T-helper 1 cell treated with Interleukin-12 subunit alpha and Interleukin-12 subunit beta and Interleukin-4 antibody, amounts not matched to agents 30 μg/mL and 1 μg/mL, for 36 hours (primary cell): Measurements from ENCODE around the gene CHMP4A.

Experiments used
- H3K27ac Mint-ChIP-seq: one replicate; pipeline ENCODE4 v1.8.0; 2021; ENCODE audit warnings: mild to moderate bottlenecking, mixed read lengths
- H3K27me3 Mint-ChIP-seq: one replicate; pipeline ENCODE4 v1.8.0; 2021; ENCODE audit warnings: low read depth, mixed read lengths
- H3K36me3 Mint-ChIP-seq: one replicate; pipeline ENCODE4 v1.8.0; 2021; ENCODE audit warnings: low read depth, mixed read lengths
- H3K4me1 Mint-ChIP-seq: one replicate; pipeline ENCODE4 v1.8.0; 2021; ENCODE audit warnings: low read depth, mixed read lengths
- H3K4me3 Mint-ChIP-seq: one replicate; pipeline ENCODE4 v1.8.0; 2021; ENCODE audit warnings: mild to moderate bottlenecking, moderate library complexity, mixed read lengths
- H3K9me3 Mint-ChIP-seq: one replicate; pipeline ENCODE4 v1.8.0; 2021; ENCODE audit warnings: mixed read lengths

CHMP4A gene

DNA sequence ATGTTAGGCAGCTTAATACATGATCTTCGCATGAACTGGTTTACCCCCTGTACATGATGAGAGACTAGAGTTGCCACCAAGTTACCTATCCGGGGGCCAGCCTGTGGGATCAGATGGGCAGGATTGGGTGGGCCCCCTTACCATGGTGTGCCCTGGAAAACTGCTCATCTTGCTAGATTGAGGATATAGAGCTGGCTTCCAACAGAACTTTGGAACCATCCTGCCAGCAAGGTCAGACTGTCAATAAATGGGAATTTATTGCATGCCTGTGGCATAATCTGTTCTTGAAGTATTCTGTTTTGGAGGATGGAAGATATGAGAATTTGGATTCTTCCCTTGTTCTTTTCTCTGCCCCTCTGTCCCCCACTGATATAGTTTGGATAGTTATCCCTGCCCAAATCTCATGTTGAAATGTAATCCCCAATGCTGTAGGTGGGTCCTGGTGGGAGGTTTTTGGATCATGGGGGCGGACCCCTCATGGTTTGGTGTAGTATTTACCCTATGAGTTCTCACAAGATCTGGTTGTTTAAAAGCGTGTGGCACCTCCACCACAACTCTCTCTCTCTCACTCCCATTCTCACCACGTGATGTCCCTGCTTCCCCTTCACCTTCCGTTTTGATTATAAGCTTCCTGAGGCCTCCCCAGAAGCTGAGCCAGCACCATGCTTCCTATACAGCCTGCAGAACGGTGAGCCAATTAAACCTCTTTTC, 14.3 kb downstream of the CHMP4A start:
- Mint-ChIP-seq H3K9me3 (peaks cover 16% of the 10 kb centered on the region), H3K36me3 (peaks cover 44% of the 10 kb centered on the region), H3K27me3 (no peaks in the 10 kb centered on the region), H3K4me1 (peaks cover 37% of the 10 kb centered on the region), H3K4me3 (peak overlapping the region; percentile 29), H3K27ac (peak overlapping the region; percentile 34)

DNA sequence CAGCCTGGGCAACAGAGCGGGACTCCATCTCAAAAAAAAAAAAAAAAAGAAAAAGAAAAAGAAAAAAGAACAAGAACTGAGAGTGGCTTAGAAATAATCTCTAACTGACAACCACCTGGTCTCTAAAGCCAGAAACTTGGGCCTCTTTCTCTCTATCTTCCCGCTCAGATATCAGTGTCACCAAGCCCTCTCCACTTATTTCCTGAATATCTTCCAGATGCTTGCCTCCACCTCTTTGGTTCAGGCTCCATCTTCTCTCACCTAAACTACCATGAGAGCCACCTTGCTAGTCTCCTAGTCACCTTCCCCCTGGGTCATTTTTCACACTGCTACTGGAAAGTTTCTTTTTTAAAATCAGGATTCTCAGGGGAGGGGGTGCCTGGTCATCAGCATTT, 16.2 kb downstream of the CHMP4A start:
- Mint-ChIP-seq H3K4me3 (peak overlapping the region; percentile 98), H3K9me3 (peaks cover 8% of the 10 kb centered on the region), H3K36me3 (peaks cover 43% of the 10 kb centered on the region), H3K27me3 (no peaks in the 10 kb centered on the region), H3K4me1 (peaks cover 45% of the 10 kb centered on the region), H3K27ac (peak overlapping the region; percentile 83)

DNA sequence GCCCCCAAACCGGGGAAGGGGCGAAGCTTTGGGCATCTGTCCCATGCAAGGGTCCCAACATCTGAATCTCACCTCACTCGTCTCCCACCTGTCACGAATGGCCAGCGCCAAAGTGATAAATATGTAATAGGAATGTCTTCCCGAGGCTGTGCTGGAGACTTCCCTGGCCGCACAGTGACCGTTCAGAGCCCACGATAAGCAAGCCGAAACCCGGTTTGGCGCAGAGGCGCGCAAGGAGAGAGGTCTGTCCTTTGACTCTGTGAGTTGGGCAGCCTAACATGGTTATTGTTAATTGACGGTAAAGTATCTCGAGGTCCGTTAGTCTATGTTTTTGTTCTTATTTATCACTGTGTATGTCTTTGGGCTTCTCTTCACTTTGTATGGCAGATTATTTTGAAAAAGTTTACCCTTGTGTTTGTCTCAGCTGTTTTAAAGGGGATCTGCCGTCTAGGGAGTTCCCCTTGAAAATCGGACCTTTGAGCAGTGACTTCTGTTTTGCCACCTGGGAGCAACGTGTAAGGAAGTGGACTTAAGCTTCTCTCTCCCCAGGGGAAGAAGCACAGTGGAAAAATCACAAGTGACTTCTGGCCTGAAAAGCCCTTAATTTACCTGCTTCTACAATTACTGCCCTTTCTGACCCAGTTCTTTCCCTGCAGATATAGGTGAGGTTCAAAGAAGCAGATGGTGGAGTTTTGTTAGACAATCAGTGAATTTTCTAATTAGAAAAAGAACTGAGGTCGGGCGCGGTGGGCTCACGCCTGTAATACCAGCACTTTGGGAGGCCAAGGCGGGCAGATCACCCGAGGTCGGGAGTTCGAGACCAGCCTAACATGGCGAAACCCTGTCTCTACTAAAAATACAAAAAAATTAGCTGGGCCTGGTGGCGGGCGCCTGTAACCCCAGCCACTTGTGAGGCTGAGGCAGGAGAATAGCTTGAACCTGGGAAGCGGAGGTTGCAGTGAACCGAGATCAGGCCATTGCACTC, 16.9 kb downstream of the CHMP4A start:
- Mint-ChIP-seq H3K27me3 (no peaks in the 10 kb centered on the region), H3K4me1 (peaks cover 49% of the 10 kb centered on the region), H3K27ac (peak overlapping the region; percentile 96), H3K4me3 (peak overlapping the region; percentile 98), H3K36me3 (peaks cover 43% of the 10 kb centered on the region), H3K9me3 (peaks cover under 1% of the 10 kb centered on the region)

DNA sequence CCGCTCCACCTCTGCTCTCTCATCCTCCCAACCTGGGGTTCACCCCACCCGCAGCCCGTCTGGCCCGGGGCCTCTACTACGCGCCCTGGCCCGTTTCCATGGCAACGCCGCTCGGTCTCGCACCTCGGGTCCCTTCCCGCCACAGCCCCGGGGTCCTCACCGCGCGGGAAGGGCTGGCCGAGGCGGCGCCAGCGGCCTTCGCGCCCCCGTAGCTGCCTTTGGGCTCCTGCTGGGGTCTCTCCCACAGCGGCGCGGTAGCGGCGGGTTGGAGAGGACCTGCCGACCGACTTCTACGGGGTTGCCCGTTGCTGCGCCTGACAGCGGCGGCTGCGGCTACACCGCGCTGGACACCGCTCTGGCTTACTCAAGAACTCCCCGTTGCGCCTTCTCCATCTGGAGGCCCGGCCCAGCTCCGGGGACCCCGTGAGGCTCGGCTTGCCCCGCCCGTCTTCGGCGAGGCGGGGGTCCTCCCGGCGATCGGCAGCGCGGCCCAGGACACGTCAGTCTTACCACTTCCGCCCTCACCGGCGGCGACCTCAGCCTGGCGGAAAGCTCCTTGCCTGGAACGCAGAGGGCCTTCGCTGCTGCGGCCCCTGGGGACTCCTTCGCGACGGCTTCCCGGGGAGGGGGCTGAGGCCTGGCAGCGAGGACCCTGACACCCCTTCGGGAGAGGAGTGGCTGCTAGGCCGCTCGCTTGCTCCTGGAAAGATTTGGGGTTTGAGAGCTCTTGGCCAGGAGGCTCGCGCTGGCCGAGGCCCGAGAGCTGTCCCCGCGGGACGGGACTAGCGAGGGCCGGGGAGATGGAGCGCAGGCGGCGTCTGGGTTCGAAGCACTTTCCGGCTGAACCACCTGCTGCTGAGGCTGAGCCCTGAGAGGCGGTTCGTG, 17.9 kb downstream of the CHMP4A start, which contains the start of gene TM9SF1:
TSS of gene TM9SF1 (minus strand) at position 256 of the 885 bp plus-strand sequence. CDS start 422 bp downstream, outside the sequence.
- Mint-ChIP-seq H3K27me3 (no peaks in the 10 kb centered on the region), H3K4me3 (peak within 1 kb of the TSS; percentile 98), H3K9me3 (no peaks in the 10 kb centered on the region), H3K36me3 (peaks cover 41% of the 10 kb centered on the region), H3K4me1 (peaks cover 50% of the 10 kb centered on the region), H3K27ac (peak within 1 kb of the TSS; percentile 96)

DNA sequence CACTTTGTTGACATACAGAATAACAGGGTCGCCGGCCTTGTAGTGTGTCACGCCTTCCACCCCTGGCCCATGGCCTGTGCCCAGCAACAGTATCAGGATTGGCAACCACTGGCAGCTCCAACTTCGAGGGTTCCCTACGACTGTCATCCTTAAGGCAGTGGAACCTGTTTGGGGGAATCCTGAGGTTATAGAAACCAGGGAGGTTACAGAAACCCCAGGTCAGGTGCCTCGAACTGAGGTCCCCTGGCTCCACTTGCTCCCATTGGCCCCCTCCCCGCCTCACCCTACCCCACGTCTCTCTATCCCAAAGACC, 18.5 kb downstream of the CHMP4A start:
- Mint-ChIP-seq H3K27me3 (no peaks in the 10 kb centered on the region), H3K36me3 (peaks cover 43% of the 10 kb centered on the region), H3K9me3 (no peaks in the 10 kb centered on the region), H3K4me1 (peaks cover 56% of the 10 kb centered on the region), H3K4me3 (peak overlapping the region; percentile 98), H3K27ac (peak overlapping the region; percentile 90)

DNA sequence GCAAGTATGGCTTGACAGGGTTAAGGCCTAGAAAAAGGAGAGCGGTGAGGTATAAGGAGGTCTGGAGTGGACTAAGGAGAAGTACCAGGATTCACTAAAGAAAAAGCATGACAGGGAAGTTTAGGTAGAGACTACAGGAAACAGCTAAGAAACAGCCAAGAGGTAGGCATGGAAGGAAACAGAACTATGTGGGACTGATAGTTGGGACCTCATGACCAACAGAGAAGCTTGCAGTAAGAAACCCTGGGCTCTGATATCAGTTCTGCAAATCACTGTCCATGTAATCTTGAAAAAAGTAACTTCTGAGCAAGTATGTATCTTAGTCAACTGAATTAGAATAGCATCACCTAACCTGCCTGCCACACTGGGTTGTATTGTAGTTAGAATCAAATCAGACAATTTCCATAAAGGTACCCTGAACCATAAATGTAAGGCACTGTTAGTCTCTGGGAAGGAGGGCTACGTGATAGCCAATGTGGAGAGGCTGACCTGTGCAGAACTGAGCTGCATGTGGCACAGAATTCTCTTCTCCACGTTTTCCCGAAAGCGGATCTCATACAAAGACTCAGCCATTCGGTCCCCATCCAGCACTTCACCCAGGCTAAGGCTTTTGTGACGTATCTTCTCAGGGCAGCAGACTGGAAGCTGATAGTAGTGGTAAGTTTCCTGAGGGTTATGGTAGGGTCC, 19.0 kb downstream of the CHMP4A start:
- Mint-ChIP-seq H3K9me3 (no peaks in the 10 kb centered on the region), H3K4me3 (peak overlapping the region; percentile 98), H3K36me3 (peaks cover 39% of the 10 kb centered on the region), H3K4me1 (peaks cover 59% of the 10 kb centered on the region), H3K27ac (peak overlapping the region; percentile 90), H3K27me3 (no peaks in the 10 kb centered on the region)

DNA sequence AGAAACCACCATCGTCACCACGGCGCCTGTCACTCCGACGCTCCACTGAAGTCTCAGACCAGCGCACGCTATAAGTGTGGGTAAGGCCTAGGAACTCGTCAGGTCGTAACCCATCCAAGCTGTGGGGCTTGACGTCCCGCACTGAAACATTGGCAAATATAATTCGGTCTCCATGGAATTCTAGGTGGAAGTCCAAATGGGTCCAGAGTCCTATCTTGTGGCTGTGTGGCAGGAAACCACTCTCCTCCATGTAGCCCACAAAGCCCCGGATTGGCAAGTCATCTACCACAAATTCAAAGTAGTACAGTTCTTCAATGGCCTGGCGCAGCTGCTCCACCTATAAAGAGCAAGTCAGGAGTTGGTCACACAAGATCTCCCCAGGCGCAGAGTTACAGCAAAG, 20.4 kb downstream of the CHMP4A start:
- peaks cover 37% of the 10 kb centered on the region for H3K36me3 Mint-ChIP-seq
- no peak overlapping the region for H3K27ac Mint-ChIP-seq
- H3K9me3 Mint-ChIP-seq = no peaks in the 10 kb centered on the region
- H3K4me3 Mint-ChIP-seq = no peak overlapping the region
- peaks cover 58% of the 10 kb centered on the region for H3K4me1 Mint-ChIP-seq
- H3K27me3 Mint-ChIP-seq = no peaks in the 10 kb centered on the region

DNA sequence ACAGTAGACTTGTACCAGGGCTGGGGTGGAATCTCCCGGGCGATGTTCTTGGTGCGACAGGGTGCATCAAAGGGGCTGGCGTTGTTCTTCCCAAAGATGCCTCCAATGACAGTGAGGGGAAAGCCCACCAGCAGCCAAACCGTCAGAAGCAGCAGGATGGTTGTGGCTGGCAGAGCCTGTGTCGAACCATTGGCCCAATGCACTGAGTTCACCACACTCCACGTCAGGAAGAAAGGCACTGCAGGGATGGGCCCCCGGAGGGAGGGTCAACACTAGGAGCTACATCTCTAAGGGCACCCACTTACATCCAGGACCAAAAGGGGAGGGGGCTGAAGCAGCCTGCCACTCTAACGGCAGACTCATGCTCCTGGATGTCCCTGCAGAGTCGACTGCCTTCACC, 22.9 kb downstream of the CHMP4A start:
- Mint-ChIP-seq H3K36me3 (peaks cover 38% of the 10 kb centered on the region), H3K4me3 (no peak overlapping the region), H3K27ac (no peak overlapping the region), H3K27me3 (no peaks in the 10 kb centered on the region), H3K9me3 (no peaks in the 10 kb centered on the region), H3K4me1 (peaks cover 55% of the 10 kb centered on the region)

DNA sequence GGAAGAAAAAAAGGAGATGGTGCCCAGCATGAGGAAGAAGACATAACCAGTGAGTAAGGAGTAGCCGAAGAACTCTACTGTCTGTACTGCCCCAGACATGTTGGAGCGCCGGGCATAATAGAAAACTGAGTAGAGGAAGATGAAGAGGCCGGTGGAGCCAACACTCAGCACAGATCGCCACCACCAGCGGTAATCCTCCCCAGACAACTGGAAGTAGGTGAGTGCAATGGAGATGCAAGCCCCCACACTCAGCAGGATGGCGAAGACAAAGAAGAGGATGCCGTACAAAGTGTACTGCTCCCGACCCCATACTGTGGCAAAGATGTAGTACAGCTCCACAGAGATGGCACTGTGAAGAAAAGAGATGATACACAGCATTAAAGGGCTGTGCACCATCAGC, 23.8 kb downstream of the CHMP4A start:
- no peak overlapping the region for H3K4me3 Mint-ChIP-seq
- H3K9me3 Mint-ChIP-seq = no peaks in the 10 kb centered on the region
- no peaks in the 10 kb centered on the region for H3K27me3 Mint-ChIP-seq
- H3K27ac Mint-ChIP-seq = peak overlapping the region; percentile 85
- peaks cover 49% of the 10 kb centered on the region for H3K4me1 Mint-ChIP-seq
- peaks cover 36% of the 10 kb centered on the region for H3K36me3 Mint-ChIP-seq

DNA sequence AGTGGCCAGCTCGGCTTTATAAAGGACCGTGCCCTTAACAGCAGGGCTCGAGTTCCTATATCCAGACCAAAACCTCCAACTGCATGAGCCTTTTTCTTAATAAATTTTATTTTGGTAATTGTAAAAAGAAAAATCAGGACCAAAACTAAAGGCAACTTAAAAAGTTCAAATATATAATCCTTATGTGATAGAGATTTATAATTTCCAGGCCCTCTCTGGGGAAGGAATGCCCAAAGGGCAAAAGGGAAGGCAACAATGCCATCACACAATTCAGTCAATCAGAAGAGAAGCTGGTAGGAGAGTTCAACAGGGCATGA, 24.3 kb downstream of the CHMP4A start:
- H3K4me3 Mint-ChIP-seq = peak overlapping the region; percentile 87
- H3K27ac Mint-ChIP-seq = peak overlapping the region; percentile 85
- H3K27me3 Mint-ChIP-seq = no peaks in the 10 kb centered on the region
- H3K9me3 Mint-ChIP-seq = no peaks in the 10 kb centered on the region
- H3K4me1 Mint-ChIP-seq = peaks cover 44% of the 10 kb centered on the region
- H3K36me3 Mint-ChIP-seq = peaks cover 32% of the 10 kb centered on the region

DNA sequence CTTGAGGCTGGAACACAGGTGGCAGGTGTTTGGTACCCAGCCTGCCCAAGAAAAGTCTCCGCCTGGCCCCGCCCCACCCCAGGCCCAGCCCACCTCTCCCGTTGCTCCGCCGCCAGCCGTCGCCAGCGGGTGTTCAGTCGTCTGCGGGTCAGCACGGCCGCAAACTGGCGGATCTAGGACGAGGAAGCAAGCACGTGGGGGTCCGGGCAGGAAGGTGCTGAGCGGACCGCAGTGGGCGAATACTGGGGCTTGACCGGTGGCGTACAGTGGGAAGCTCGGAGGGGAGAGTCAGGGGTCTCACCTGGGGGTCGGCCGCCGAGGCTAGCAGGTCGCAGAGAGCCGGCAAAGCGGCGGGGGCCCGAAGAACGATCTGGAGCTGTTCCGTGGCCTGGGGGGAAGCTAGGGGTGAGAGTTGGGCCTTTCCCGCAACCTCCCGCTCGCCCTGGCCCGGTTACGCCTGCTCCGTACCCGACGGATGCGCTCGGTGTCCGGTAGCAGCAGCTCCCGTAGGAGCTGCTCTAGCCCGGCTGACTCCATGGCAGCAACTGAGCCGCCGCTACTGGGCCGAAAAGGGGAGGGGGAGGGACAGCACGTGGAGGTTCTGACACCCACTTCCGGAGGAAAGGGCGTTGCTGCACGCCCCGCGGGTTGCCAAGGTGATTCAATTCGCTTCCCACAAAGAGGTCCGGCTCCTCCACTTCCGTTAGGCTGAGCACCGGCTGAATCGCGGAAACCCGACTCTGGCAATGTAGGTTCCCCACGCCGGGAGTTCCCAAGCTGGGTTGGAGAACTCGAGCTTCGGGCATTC, 24.8 kb downstream of the CHMP4A start, which contains the start of gene IPO4:
TSS of gene IPO4 (minus strand) at position 566 of the 808 bp plus-strand sequence. CDS start at position 537, 29 bp downstream.
- H3K9me3 Mint-ChIP-seq = no peaks in the 10 kb centered on the region
- no peaks in the 10 kb centered on the region for H3K27me3 Mint-ChIP-seq
- peak within 1 kb of the TSS; percentile 87 for H3K4me3 Mint-ChIP-seq
- peak within 1 kb of the TSS; percentile 85 for H3K27ac Mint-ChIP-seq
- H3K4me1 Mint-ChIP-seq = peaks cover 43% of the 10 kb centered on the region
- peaks cover 34% of the 10 kb centered on the region for H3K36me3 Mint-ChIP-seq

DNA sequence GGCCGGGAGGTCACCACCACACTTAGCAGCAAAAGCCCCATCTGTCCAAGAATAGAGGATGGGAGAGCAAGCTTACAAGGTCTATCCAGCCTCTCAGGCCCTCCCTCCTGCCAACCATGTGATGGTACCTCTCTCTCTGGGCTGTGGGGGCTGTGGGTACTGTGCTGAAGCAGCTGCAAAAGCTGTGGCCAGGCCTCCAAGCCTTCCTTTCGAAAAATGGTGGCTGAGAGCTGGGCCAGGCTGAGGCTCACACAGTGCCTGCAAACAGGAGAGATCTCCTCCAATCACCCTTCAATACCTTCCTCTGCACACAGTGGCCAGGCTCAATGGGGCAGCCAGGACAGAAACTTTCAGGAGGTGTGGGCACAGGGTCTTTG, 25.8 kb downstream of the CHMP4A start:
- Mint-ChIP-seq H3K4me3 (peak overlapping the region; percentile 87), H3K4me1 (peaks cover 37% of the 10 kb centered on the region), H3K27ac (peak overlapping the region; percentile 85), H3K9me3 (no peaks in the 10 kb centered on the region), H3K36me3 (peaks cover 31% of the 10 kb centered on the region), H3K27me3 (no peaks in the 10 kb centered on the region)

DNA sequence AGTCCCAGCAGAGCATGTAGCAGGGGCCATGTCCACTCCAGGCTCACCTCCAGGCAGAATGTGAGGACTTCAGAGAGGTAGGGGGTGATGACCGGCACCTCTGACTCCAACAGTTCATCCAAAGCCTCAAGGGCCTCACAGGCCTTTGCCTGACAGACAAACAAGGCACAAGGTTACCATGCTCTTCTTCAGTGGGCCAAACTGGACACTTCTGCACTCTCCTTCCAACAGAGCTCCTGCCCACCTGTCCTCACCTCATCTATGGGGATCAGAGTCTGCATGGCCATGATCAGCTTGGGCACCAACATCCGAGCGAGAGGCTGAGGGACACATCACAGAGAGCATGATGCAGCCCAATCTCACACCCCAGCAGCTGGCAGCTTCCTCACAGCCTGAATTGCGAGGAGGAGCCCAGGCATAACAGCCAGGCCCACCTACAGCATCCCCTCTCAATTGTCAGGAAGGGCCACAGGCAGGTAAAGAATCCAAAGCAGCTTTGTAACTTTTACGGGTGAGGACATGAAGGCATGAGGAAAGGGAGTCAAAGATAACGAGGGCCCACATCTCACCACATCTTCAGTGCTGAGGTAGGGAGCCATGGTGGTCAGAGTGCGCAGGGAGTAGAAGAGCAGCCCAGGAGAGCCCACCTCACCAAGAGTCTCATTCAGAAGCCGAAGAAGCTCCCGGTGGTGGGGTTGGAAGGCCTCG, 26.3 kb downstream of the CHMP4A start:
- H3K27me3 Mint-ChIP-seq = no peaks in the 10 kb centered on the region
- no peaks in the 10 kb centered on the region for H3K9me3 Mint-ChIP-seq
- peak overlapping the region; percentile 18 for H3K27ac Mint-ChIP-seq
- peaks cover 27% of the 10 kb centered on the region for H3K36me3 Mint-ChIP-seq
- H3K4me3 Mint-ChIP-seq = peak overlapping the region; percentile 87
- peaks cover 32% of the 10 kb centered on the region for H3K4me1 Mint-ChIP-seq
